Upper lobe of left lung (tissue), 4 donors: Measurements from ENCODE around the gene CYB5R3.
"Not testable (repeated sequence)": the region's sequence is repeated elsewhere in the genome, so short reads cannot be mapped to it uniquely, and the experiment has no call there.

Source experiments
- EP300 ChIP-seq, 4 donors: sonication (generic); formaldehyde crosslinking; IDR thresholded peaks; one replicate each; pipeline ENCODE4 v1.5.1; 2017; ENCODE audit warnings: antibody characterized with exemption in 4 of 4, control low read depth in 2 of 4
- POLR2A ChIP-seq, 4 donors: fragments of 450-650 bp; IDR thresholded peaks; one replicate each; pipeline ENCODE4 v1.5.1; 2016 to 2017; ENCODE audit warnings: antibody characterized with exemption in 4 of 4, mild to moderate bottlenecking in 2 of 4
- POLR2AphosphoS5 ChIP-seq, 2 donors: sonication (generic); formaldehyde crosslinking; IDR thresholded peaks; one replicate each; pipeline ENCODE4 v1.5.1; 2017; ENCODE audit warnings: antibody characterized with exemption in 2 of 2
- TF ChIP-seq, protein P1 (sequence below), 6 experiments: fragments of 450-650 bp in 4 of 6; fragments of 200-600 bp in 2 of 6; sonication (generic) in 2 of 6; IDR thresholded peaks; one replicate each; pipeline ENCODE4 v1.5.1; 2016 to 2019; ENCODE audit warnings: antibody characterized with exemption in 6 of 6

DNA sequence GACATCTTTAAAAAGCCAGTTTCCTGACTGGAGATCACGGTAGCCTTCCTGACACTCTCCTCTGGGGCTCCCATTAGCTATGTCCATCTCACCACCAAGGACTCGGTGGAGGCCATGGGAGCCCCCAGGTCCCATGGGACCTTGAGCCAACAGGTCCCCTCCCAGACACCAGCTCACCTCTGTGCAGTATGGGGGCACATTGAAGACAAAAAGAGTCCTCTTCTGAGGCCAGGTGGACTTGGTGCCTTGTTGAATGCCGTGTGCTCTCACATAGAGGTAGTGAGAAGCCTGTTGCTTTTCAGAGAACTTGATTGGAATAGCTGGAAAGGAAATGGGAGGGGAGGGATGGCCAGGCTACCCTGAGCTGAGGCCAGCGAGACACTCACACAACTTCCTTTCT is 69.2 kb downstream of the CYB5R3 start:
- TF ChIP-seq POLR2A, EP300, POLR2AphosphoS5 (IDR thresholded peaks at IDR 0.05): not testable (repeated sequence)
- TF ChIP-seq, protein P1, sequence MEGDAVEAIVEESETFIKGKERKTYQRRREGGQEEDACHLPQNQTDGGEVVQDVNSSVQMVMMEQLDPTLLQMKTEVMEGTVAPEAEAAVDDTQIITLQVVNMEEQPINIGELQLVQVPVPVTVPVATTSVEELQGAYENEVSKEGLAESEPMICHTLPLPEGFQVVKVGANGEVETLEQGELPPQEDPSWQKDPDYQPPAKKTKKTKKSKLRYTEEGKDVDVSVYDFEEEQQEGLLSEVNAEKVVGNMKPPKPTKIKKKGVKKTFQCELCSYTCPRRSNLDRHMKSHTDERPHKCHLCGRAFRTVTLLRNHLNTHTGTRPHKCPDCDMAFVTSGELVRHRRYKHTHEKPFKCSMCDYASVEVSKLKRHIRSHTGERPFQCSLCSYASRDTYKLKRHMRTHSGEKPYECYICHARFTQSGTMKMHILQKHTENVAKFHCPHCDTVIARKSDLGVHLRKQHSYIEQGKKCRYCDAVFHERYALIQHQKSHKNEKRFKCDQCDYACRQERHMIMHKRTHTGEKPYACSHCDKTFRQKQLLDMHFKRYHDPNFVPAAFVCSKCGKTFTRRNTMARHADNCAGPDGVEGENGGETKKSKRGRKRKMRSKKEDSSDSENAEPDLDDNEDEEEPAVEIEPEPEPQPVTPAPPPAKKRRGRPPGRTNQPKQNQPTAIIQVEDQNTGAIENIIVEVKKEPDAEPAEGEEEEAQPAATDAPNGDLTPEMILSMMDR (IDR thresholded peaks at IDR 0.05), result not testable (repeated sequence)
